IMR-90 (cell line): Measurements from ENCODE around the gene S1PR5.

ENCODE experiments used
- CEBPB ChIP-seq: IDR thresholded peaks from 2 replicates; pipeline ENCODE4 v1.6.1; 2012; ENCODE audit warnings: low read depth, low read length, improper control_type of control experiment
- FOS ChIP-seq: fragments of 150-350 bp; IDR thresholded peaks from 2 replicates; pipeline ENCODE4 v1.6.1; 2016; ENCODE audit warnings: low read depth, low read length
- MAFK ChIP-seq: IDR thresholded peaks from 2 replicates; pipeline ENCODE4 v1.6.1; 2012; ENCODE audit warnings: low read depth, low read length, improper control_type of control experiment
- MAZ ChIP-seq: IDR thresholded peaks from 2 replicates; pipeline ENCODE4 v1.6.1; 2012; ENCODE audit warnings: low read depth, mild to moderate bottlenecking, low read length, improper control_type of control experiment, moderate library complexity, borderline replicate concordance
- MXI1 ChIP-seq: IDR thresholded peaks from 2 replicates; pipeline ENCODE4 v1.6.1; 2012; ENCODE audit warnings: low read depth, mild to moderate bottlenecking, low read length, moderate library complexity, borderline replicate concordance
- POLR2A ChIP-seq: IDR thresholded peaks from 2 replicates; pipeline ENCODE4 v1.6.1; 2012; ENCODE audit warnings: mild to moderate bottlenecking, low read depth, low read length
- RAD21 ChIP-seq: IDR thresholded peaks from 2 replicates; pipeline ENCODE4 v1.6.1; 2012; ENCODE audit warnings: low read length, improper control_type of control experiment
- RCOR1 ChIP-seq: IDR thresholded peaks from 2 replicates; pipeline ENCODE4 v1.6.1; 2012; ENCODE audit warnings: mild to moderate bottlenecking, low read length, improper control_type of control experiment; ENCODE audit not compliant: insufficient replicate concordance
- RFX5 ChIP-seq: IDR thresholded peaks from 2 replicates; pipeline ENCODE4 v1.8.0; 2012; ENCODE audit warnings: low read depth, mild to moderate bottlenecking, low read length, moderate library complexity
- TF ChIP-seq, protein P1 (sequence below): conservative IDR thresholded peaks from 2 replicates; pipeline ENCODE4 v1.5.1; 2012; ENCODE audit warnings: mild to moderate bottlenecking, low read depth, low read length, improper control_type of control experiment
- TF ChIP-seq, protein P2 (sequence below): fragments of 150-350 bp; IDR thresholded peaks from 2 replicates; pipeline ENCODE4 v1.6.1; 2017; ENCODE audit warnings: mild to moderate bottlenecking, antibody characterized with exemption, low read length, low read depth

DNA sequence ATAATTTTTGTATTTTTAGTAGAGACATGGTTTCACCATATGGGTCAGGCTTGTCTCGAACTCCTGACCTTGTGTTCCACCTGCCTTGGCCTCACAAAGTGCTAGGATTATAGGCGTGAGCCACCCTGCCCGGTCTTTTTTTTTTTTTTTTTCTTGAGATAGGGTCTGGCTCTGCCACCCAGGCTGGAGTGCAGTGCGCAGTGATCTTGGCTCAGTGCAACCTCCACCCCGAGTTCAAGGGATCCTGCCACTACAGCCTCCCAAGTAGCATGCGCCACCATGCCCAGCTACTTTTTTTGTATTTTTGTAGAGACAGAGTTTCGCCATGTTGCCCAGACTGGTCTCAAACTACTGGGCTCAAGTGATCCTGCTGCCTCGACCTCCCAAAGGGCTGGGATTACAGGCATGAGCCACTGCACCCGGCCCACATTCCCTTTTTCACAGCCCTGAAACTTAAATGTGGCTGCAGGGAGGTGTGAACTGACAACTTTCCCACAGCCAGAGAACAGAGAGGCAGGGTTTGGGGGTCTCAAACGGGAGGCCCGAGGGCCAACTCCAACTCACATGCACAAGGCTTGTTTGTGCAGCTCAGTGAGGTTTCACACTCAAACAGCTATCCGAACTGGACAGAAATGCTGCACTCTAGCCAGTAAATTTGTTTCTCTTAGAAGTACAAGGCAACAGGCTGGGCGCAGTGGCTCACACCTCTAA lies 4.4 kb upstream of the S1PR5 start:
- TF ChIP-seq RAD21 = no peak
- TF ChIP-seq, protein P1, sequence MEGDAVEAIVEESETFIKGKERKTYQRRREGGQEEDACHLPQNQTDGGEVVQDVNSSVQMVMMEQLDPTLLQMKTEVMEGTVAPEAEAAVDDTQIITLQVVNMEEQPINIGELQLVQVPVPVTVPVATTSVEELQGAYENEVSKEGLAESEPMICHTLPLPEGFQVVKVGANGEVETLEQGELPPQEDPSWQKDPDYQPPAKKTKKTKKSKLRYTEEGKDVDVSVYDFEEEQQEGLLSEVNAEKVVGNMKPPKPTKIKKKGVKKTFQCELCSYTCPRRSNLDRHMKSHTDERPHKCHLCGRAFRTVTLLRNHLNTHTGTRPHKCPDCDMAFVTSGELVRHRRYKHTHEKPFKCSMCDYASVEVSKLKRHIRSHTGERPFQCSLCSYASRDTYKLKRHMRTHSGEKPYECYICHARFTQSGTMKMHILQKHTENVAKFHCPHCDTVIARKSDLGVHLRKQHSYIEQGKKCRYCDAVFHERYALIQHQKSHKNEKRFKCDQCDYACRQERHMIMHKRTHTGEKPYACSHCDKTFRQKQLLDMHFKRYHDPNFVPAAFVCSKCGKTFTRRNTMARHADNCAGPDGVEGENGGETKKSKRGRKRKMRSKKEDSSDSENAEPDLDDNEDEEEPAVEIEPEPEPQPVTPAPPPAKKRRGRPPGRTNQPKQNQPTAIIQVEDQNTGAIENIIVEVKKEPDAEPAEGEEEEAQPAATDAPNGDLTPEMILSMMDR = no peak
- no peak for TF ChIP-seq MXI1
- no peak for TF ChIP-seq POLR2A
- no peak for TF ChIP-seq MAFK
- no peak for TF ChIP-seq MAZ
- TF ChIP-seq, protein P2, sequence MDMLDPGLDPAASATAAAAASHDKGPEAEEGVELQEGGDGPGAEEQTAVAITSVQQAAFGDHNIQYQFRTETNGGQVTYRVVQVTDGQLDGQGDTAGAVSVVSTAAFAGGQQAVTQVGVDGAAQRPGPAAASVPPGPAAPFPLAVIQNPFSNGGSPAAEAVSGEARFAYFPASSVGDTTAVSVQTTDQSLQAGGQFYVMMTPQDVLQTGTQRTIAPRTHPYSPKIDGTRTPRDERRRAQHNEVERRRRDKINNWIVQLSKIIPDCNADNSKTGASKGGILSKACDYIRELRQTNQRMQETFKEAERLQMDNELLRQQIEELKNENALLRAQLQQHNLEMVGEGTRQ = no peak
- TF ChIP-seq RCOR1 = no peak
- no peak for TF ChIP-seq FOS
- no peak for TF ChIP-seq RFX5
- TF ChIP-seq CEBPB = no peak
